Gastrocnemius medialis (tissue), 4 donors: ENCODE measurements around the gene PCSK4. TPM values are rescaled to one million over a fixed set of nuclear protein-coding genes. Genes with fewer than 3 reads are reported as not detected.

Source experiments
- ATAC-seq, 2 donors: fragments of 150-250 bp; one replicate each; pipeline ENCODE4 v1.9.1; 2016
- DNase-seq, 2 donors: peaks; one replicate each; pipeline ENCODE4 v3.0.0-alpha.2; 2019
- H3K27ac ChIP-seq, 4 donors: fragments of 200-600 bp; sonication (generic); 1 replicate in 1 of 4; 2 replicates in 3 of 4; pipeline ENCODE4 v1.5.1; 2016 to 2018; ENCODE audit warnings: mild to moderate bottlenecking in 2 of 4, moderate library complexity in 1 of 4
- H3K27me3 ChIP-seq, 3 donors: fragments of 200-600 bp; sonication (generic) in 2 of 3; 1 replicate in 1 of 3; 2 replicates in 2 of 3; pipeline versions ENCODE4 v1.5.1 to v1.6.0; 2016 to 2019; ENCODE audit warnings: mild to moderate bottlenecking in 1 of 3, moderate library complexity in 1 of 3
- H3K36me3 ChIP-seq, 2 donors: fragments of 200-600 bp; sonication (generic) in 1 of 2; one replicate each; pipeline ENCODE4 v1.5.1; 2017 to 2018
- H3K4me1 ChIP-seq, 2 donors: fragments of 200-600 bp; sonication (generic) in 1 of 2; one replicate each; pipeline ENCODE4 v1.5.1; 2016 to 2017; ENCODE audit warnings: mild to moderate bottlenecking in 2 of 2
- H3K4me3 ChIP-seq, 4 donors: fragments of 200-600 bp; sonication (generic) in 3 of 4; 1 replicate in 1 of 4; 2 replicates in 3 of 4; pipeline ENCODE4 v1.5.1; 2016 to 2019; ENCODE audit warnings: mild to moderate bottlenecking in 2 of 4
- H3K9me3 ChIP-seq, 3 donors: fragments of 200-600 bp; sonication (generic) in 2 of 3; 1 replicate in 1 of 3; 2 replicates in 2 of 3; pipeline ENCODE4 v1.5.1; 2016 to 2019
- POLR2A ChIP-seq, 2 donors: fragments of 450-650 bp; IDR thresholded peaks; one replicate each; pipeline ENCODE4 v1.6.1; 2017; ENCODE audit warnings: antibody characterized with exemption in 2 of 2, mild to moderate bottlenecking in 2 of 2, moderate library complexity in 2 of 2
- in situ Hi-C, 4 donors: fragments of 200-750 bp; cut with MboI; loops; one replicate each; pipeline versions ENCODE4 v1.15.0 to v1.8.0; 2017; ENCODE audit warnings: low sequenced_read_pairs in 4 of 4
- intact Hi-C: fragments of 100-400 bp; cut with DNase I; formaldehyde crosslinking; loops from one replicate; pipeline ENCODE4 v1.15.1; 2023; ENCODE audit warnings: low total_unique reads
- total RNA-seq, 4 donors: library from RNA; depleted of rRNA; stranded (reverse); fragments of >200 nt; gene quantifications; one replicate each; pipeline versions ENCODE4 v1.1.0 to v1.2.3, GENCODE V29; 2016
- TF ChIP-seq, protein P1 (sequence below), 5 experiments: fragments of 450-650 bp in 3 of 5; fragments of 200-600 bp in 2 of 5; sonication (generic) in 2 of 5; IDR thresholded peaks in 4 of 5; conservative IDR thresholded peaks in 1 of 5; 1 replicate in 4 of 5; 2 replicates in 1 of 5; pipeline ENCODE4 v1.5.1; 2016 to 2019; ENCODE audit warnings: antibody characterized with exemption in 5 of 5, mild to moderate bottlenecking in 3 of 5, moderate library complexity in 3 of 5

Gene PCSK4
- total RNA-seq, 4 donors from 2014 or later: 0.12 to 0.60 (median 0.37) TPM

DNA sequence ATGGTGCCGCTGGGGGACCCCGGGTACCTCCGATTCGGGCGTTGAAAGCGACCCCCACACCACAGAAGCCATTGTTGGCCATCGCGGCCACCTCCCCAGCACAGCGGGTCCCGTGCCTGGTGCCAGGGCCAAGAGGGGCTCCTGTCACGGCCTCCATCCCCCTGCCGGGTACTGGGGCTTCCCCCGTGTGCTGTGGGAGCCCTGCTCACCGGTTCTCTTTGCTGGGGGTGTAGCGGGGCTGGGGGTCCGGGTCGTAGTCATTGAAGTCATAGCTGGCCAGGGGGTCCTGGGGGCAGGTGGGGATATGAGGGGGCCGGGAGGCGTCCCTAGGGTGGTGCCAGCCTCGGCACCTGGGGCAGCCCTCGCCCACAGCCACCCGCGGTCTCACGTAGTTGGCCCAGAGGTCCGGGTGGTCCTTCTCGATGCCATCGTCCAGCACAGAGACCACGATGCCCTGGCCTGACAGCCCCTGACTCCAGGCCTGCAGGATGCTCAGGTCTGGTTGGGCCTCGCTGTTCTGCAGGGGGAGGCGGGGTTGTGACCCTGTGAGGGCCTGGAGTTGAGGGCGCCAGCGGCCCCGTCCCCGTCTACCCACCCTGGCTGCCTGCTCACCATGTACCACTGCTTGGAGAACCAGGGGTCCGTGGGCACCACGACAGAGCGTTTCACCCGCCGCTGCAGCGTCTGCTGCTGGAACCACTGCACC is 2.4 kb downstream of the PCSK4 start:
- in situ Hi-C loops: no loop called here

DNA sequence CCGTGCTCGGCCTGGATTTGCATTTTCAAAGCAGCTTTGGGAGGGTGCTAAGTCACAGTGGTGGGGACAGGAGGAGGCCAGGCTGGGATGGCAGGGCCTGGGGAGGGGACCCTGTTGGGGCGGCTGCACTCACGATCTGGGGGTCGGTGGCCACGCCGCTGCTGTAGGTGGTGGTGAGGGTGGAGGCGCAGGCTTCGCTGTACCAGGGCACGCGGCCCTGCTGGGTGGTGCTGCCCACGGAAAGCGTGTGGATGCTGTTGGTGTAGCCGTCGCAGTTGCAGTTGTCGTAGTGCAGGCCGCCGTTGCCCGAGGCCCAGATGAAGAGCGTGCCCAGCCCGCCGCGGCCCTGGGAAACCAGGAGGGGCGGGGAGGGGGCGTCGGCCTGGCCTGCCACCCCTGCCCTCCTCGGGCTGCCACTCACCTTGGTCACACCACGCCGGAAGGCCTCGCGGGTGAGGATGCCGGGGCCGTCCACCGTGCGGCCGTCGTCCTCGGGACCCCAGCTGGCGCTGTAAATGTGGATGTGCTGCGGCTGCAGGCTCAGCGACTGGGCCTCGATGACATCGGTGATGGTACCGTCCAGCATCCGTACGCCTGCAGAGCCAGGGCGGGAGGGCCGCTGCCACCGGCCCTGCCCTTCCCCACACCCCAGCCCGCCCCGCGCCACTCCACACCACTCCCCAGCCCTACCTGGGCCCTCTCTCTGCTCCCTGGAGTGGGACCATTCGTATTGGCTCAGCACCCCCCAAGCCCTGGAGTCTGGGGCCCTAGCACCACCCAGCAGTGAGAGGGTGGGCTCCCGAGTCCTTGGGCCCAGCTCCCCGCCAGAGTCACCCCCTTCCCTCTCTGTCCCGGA is 3.2 kb downstream of the PCSK4 start:
- ATAC-seq (no peak), DNase-seq (no peak)
- Histone ChIP-seq H3K4me3 (no peak overlapping the region), H3K9me3 (no peaks in the 10 kb centered on the region), H3K4me1 (peaks cover 5 to 9% of the 10 kb centered on the region in 2 donors), H3K36me3 (no peaks in the 10 kb centered on the region), H3K27ac (no peak overlapping the region), H3K27me3 (no peaks in the 10 kb centered on the region)
- intact Hi-C loops: no loop called here
- TF ChIP-seq, protein P1, sequence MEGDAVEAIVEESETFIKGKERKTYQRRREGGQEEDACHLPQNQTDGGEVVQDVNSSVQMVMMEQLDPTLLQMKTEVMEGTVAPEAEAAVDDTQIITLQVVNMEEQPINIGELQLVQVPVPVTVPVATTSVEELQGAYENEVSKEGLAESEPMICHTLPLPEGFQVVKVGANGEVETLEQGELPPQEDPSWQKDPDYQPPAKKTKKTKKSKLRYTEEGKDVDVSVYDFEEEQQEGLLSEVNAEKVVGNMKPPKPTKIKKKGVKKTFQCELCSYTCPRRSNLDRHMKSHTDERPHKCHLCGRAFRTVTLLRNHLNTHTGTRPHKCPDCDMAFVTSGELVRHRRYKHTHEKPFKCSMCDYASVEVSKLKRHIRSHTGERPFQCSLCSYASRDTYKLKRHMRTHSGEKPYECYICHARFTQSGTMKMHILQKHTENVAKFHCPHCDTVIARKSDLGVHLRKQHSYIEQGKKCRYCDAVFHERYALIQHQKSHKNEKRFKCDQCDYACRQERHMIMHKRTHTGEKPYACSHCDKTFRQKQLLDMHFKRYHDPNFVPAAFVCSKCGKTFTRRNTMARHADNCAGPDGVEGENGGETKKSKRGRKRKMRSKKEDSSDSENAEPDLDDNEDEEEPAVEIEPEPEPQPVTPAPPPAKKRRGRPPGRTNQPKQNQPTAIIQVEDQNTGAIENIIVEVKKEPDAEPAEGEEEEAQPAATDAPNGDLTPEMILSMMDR (IDR thresholded peaks at IDR 0.05 in 4 of 5, conservative IDR thresholded peaks at IDR 0.05 in 1 of 5): no peak
- no peak for TF ChIP-seq POLR2A (IDR thresholded peaks at IDR 0.05)
- in situ Hi-C loops: no loop called here

More for the DNA sequence above, 2.4 kb downstream of the PCSK4 start:
- DNase-seq (no peak), ATAC-seq (no peak)
- no peaks in the 10 kb centered on the region for H3K27me3 ChIP-seq
- TF ChIP-seq, protein P1 (IDR thresholded peaks at IDR 0.05 in 4 of 5, conservative IDR thresholded peaks at IDR 0.05 in 1 of 5): no peak
- no peak for TF ChIP-seq POLR2A (IDR thresholded peaks at IDR 0.05)
- intact Hi-C loops: no loop called here
- no peaks in the 10 kb centered on the region for H3K36me3 ChIP-seq
- H3K27ac ChIP-seq: no peak overlapping the region
- peaks cover 5 to 9% of the 10 kb centered on the region in 2 donors for H3K4me1 ChIP-seq
- no peak overlapping the region for H3K4me3 ChIP-seq
- no peaks in the 10 kb centered on the region for H3K9me3 ChIP-seq

DNA sequence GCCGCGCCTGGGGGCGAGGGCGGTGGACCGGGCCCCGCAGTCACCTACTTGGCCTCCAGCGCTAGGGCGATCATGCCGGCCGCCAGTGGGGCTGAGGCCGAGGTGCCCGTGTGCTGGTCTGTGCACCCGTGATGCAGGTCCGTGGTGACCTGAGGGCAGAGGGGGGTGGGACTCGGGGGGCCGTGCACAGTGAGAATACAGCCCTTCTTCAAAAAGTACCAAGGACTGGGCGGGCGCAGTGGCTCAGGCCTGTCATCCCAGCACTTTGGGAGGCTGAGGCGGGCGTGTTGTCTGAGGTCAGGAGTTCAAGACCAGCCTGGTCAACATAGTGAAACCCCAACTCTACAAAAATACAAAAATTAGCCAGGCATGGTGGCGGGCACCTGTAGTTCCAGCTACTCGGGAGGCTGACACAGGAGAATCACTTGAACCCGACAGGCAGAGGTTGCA is 6.1 kb downstream of the PCSK4 start:
- H3K27ac ChIP-seq: no peak overlapping the region
- ATAC-seq: no peak
- H3K9me3 ChIP-seq: no peaks in the 10 kb centered on the region
- H3K4me1 ChIP-seq: peaks cover 0 to 4% of the 10 kb centered on the region in 2 donors
- intact Hi-C loops: no loop called here
- DNase-seq: no peak
- H3K36me3 ChIP-seq: no peaks in the 10 kb centered on the region
- H3K27me3 ChIP-seq: no peaks in the 10 kb centered on the region
- H3K4me3 ChIP-seq: no peak overlapping the region
- in situ Hi-C loops: no loop called here
- TF ChIP-seq POLR2A (IDR thresholded peaks at IDR 0.05): no peak
- TF ChIP-seq, protein P1 (IDR thresholded peaks at IDR 0.05 in 4 of 5, conservative IDR thresholded peaks at IDR 0.05 in 1 of 5): no peak

DNA sequence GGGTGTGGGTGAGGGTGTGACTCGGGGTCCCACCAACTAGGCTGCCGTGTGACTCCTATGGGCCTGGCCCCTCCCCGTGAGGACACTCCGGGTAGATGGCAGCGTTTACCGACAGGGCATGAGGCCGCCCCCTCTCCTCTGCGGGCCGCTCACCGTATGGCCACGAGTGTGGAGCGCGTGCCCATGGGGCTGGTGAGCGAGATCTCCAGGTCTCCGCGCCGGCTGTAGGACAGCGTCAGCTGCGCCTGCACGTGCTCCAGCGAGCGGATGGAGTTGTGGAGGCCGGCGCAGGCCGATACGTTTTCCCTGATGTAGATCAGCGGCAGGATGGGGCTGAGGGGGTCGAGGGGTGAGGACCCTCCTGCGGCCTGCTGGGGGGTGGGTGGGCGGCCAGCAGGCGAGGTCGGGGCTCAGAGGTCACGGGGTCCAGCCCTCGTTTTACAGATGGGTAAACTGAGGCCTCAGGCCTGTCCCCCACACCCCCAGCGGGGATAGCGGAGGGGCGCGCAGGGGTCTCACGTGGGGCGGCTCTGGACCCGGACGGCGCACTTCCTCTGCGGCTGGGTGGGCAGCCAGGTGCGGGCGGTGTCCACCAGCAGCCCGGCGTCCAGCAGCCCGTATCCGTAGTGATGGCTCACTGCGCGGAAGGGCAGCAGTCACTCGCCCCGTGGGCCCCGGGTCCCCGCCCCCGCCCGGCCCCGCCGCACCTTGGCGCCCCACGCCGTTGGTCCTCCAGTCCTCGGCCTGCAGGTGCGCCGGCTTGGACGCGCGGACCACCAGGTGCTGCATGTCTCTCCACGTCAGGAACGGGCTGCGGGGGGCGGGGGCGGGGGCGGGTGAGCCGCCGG is 6.8 kb downstream of the PCSK4 start:
- peaks cover 3 to 8% of the 10 kb centered on the region in 2 donors for H3K4me1 ChIP-seq
- intact Hi-C loops (no loop called here), in situ Hi-C loops (no loop called here)
- H3K27me3 ChIP-seq: no peaks in the 10 kb centered on the region
- TF ChIP-seq POLR2A (IDR thresholded peaks at IDR 0.05): no peak
- TF ChIP-seq, protein P1 (IDR thresholded peaks at IDR 0.05 in 4 of 5, conservative IDR thresholded peaks at IDR 0.05 in 1 of 5): no peak
- H3K36me3 ChIP-seq: no peaks in the 10 kb centered on the region
- DNase-seq (no peak), ATAC-seq (no peak)
- H3K4me3 ChIP-seq: no peak overlapping the region
- no peak overlapping the region for H3K27ac ChIP-seq
- no peaks in the 10 kb centered on the region for H3K9me3 ChIP-seq
